Esophagus squamous epithelium (tissue), 5 donors: Measurements from ENCODE around the gene UBXN4. TPM values are rescaled to one million over a fixed set of nuclear protein-coding genes. Genes with fewer than 3 reads are reported as not detected.
"Not testable (repeated sequence)": the region's sequence is repeated elsewhere in the genome, so short reads cannot be mapped to it uniquely, and the experiment has no call there.

Experiments used
- DNase-seq: peaks from one replicate; lab custom pipeline; 2025; lab: John Stamatoyannopoulos, UW
- H3K27ac ChIP-seq, 4 donors: fragments of 200-600 bp; sonication (generic); one replicate each; pipeline ENCODE4 v1.5.1; 2016 to 2019; ENCODE audit warnings: mild to moderate bottlenecking in 1 of 4
- H3K27me3 ChIP-seq, 4 donors: fragments of 200-600 bp; sonication (generic); 1 replicate in 3 of 4; 2 replicates in 1 of 4; pipeline versions ENCODE4 v1.5.1 to v1.6.0; 2017 to 2021; ENCODE audit warnings: antibody characterized with exemption in 1 of 4
- H3K36me3 ChIP-seq, 3 donors: fragments of 200-600 bp; sonication (generic); one replicate each; pipeline ENCODE4 v1.5.1; 2016 to 2019
- H3K4me1 ChIP-seq, 3 donors: fragments of 200-600 bp; sonication (generic); one replicate each; pipeline ENCODE4 v1.5.1; 2017 to 2019
- H3K4me3 ChIP-seq, 4 donors: fragments of 200-600 bp; sonication (generic); 1 replicate in 3 of 4; 2 replicates in 1 of 4; pipeline ENCODE4 v1.5.1; 2016 to 2019; ENCODE audit warnings: mild to moderate bottlenecking in 2 of 4, moderate library complexity in 1 of 4
- H3K9me3 ChIP-seq, 3 donors: fragments of 200-600 bp; sonication (generic); one replicate each; pipeline ENCODE4 v1.5.1; 2016 to 2019
- CTCF ChIP-seq, 6 experiments: fragments of 450-650 bp in 4 of 6; fragments of 200-600 bp in 2 of 6; sonication (generic) in 2 of 6; IDR thresholded peaks; one replicate each; pipeline ENCODE4 v1.5.1; 2016 to 2019; ENCODE audit warnings: antibody characterized with exemption in 6 of 6, mild to moderate bottlenecking in 4 of 6, moderate library complexity in 4 of 6
- POLR2A ChIP-seq, 4 donors: fragments of 450-650 bp; IDR thresholded peaks; one replicate each; pipeline ENCODE4 v1.6.1; 2017; ENCODE audit warnings: antibody characterized with exemption in 4 of 4, mild to moderate bottlenecking in 4 of 4, moderate library complexity in 3 of 4
- WGBS, 2 donors: methylation state at CpG; one replicate each; pipeline ENCODE4 v1.1.5; 2018; 5-methylcytosine and 5-hydroxymethylcytosine counted together
- intact Hi-C: fragments of 100-400 bp; cut with DNase I; formaldehyde crosslinking; loops from one replicate; pipeline ENCODE4 v1.15.0; 2022
- total RNA-seq, 4 donors: library from RNA; depleted of rRNA; stranded (reverse); fragments of >200 nt; gene quantifications; one replicate each; pipeline ENCODE4 v1.1.0, GENCODE V29; 2016
- donor health status: DM: yes; HTN: yes; CAD: no.

The UBXN4 gene
- total RNA-seq, result 10 to 100 TPM; 40.2 to 66.9 (median 49.2) TPM

DNA sequence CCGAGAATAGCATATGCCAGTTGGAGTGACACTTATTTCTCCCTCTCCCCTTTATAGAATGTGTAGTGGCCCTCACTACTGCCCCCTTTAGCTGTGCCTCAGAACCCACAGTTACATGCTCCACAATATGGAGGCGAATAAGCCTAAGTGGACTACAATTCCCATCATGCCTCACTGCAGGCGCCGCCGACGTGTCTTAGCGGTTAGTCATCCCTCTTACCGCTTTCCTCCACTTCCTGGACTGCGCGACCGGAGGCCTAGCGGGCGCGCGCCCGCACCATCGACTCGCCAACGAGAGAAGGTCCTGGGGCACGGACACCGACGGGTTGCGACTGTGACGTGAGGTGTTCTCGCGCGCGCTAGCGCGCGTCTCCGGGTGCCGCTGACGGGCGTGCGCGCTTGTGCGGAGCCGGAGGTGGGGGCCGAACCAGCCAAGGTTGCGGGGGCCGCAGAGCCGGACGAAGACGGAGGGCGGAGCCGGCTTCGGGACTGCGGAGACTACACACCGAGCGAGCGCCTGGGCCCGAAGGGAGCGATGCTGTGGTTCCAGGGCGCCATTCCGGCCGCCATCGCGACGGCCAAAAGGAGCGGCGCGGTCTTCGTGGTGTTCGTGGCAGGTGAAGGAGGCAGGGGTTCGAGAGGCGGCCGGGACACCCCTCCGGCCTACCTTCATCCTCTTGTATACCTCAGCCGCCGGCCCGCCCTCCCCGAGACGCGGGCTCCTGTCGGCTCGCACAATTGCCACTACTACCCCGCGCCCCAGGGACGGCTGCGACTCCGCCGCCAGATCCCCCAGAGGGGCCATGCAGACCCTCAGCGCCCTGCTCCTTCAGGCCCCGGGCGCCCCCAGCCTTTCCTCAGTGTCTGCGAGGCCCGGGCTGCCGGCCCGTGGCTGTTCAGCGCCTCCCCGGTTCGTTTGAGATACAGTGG is at the start of gene UBXN4:
TSS of gene UBXN4 (plus strand) at position 461 of the 930 bp plus-strand sequence. CDS start at position 536, 75 bp downstream.
- TF ChIP-seq POLR2A (IDR thresholded peaks at IDR 0.05) (peak in 3 of 4 donors; percentile 46 to 95 (median 86)), CTCF (IDR thresholded peaks at IDR 0.05) (peak in 2 of 6 experiments; percentile 31 to 33)
- peaks cover 0 to 37% (median 25%) of the 10 kb centered on the region in 3 donors for H3K4me1 ChIP-seq
- WGBS, 2 donors, result 1% methylated on average over 33 to 45 of the region's 93 CpGs
- H3K4me3 ChIP-seq, result peak within 1 kb of the TSS; percentile 77 to 98 (median 96)
- H3K9me3 ChIP-seq, result no peaks in the 10 kb centered on the region
- intact Hi-C loops, result no loop called here
- no peaks in the 10 kb centered on the region for H3K27me3 ChIP-seq
- DNase-seq, result peak; percentile 85
- H3K36me3 ChIP-seq, result no peaks in the 10 kb centered on the region
- peak within 1 kb of the TSS; percentile 95 to 100 (median 100) for H3K27ac ChIP-seq

DNA sequence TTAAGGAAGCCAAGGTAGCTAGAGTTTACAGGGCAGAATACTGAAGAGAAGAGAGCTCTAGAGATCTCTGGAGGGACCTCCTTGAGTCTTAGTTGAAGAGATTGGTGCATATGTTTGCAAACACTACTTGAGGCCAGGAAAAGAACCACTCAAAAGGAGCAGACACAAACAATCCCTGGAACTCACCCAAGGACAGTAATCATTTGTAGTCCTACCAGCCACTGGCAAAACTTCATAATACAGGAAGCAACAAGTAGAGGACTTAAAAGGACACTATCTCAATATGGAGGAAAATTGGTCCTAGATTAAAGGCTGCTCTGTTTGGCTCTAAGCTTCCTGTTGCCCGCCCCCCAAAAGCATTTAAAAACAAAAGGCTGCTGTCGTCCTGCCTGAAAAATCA is 46.9 kb upstream of the UBXN4 start:
- no peaks in the 10 kb centered on the region for H3K4me1 ChIP-seq
- no peaks in the 10 kb centered on the region for H3K27me3 ChIP-seq
- no peaks in the 10 kb centered on the region for H3K36me3 ChIP-seq
- WGBS, 2 donors, result 59 to 69% methylated on average over 2 of the region's 2 CpGs
- DNase-seq, result no peak
- no peak overlapping the region for H3K4me3 ChIP-seq
- no peak for TF ChIP-seq CTCF (IDR thresholded peaks at IDR 0.05)
- TF ChIP-seq POLR2A (IDR thresholded peaks at IDR 0.05), result no peak
- no peak overlapping the region for H3K27ac ChIP-seq
- no peaks in the 10 kb centered on the region for H3K9me3 ChIP-seq
- intact Hi-C loops, result no loop called here

- no peaks in the 10 kb centered on the region for H3K36me3 ChIP-seq
- TF ChIP-seq POLR2A (IDR thresholded peaks at IDR 0.05) (no peak), CTCF (IDR thresholded peaks at IDR 0.05) (no peak)
Observed at GRCh38 chr2:135698838-135699237, 42.8 kb upstream of the UBXN4 start.

GRCh38 chr2:135701442-135701841 is 40.2 kb upstream of the UBXN4 start:
- WGBS, 2 donors, result 72 to 88% methylated on average over 2 of the region's 2 CpGs
- Histone ChIP-seq H3K36me3 (no peaks in the 10 kb centered on the region), H3K27ac (no peak overlapping the region), H3K4me1 (peaks cover 0 to 3% (median 0%) of the 10 kb centered on the region in 3 donors), H3K27me3 (no peaks in the 10 kb centered on the region), H3K9me3 (no peaks in the 10 kb centered on the region), H3K4me3 (no peak overlapping the region)
- TF ChIP-seq POLR2A (IDR thresholded peaks at IDR 0.05), result no peak
- no peak for TF ChIP-seq CTCF (IDR thresholded peaks at IDR 0.05)
- intact Hi-C loops, result no loop called here
- no peak for DNase-seq

More at GRCh38 chr2:135698838-135699237, 42.8 kb upstream of the UBXN4 start:
- WGBS, 2 donors, result 79 to 89% methylated on average over 2 of the region's 2 CpGs
- DNase-seq, result no peak
- Histone ChIP-seq H3K27ac (no peak overlapping the region), H3K4me1 (no peaks in the 10 kb centered on the region), H3K9me3 (no peaks in the 10 kb centered on the region), H3K27me3 (no peaks in the 10 kb centered on the region), H3K4me3 (no peak overlapping the region)
- intact Hi-C loops, result no loop called here

GRCh38 chr2:135703300-135703699 is 38.4 kb upstream of the UBXN4 start:
- no peaks in the 10 kb centered on the region for H3K27me3 ChIP-seq
- TF ChIP-seq POLR2A (IDR thresholded peaks at IDR 0.05) (no peak), CTCF (IDR thresholded peaks at IDR 0.05) (no peak)
- H3K27ac ChIP-seq, result no peak overlapping the region
- 41 to 46% methylated on average over 1 of the region's 1 CpG for WGBS, 2 donors
- DNase-seq, result no peak
- no peak overlapping the region for H3K4me3 ChIP-seq
- peaks cover 0 to 3% (median 0%) of the 10 kb centered on the region in 3 donors for H3K4me1 ChIP-seq
- intact Hi-C loops, result no loop called here
- no peaks in the 10 kb centered on the region for H3K9me3 ChIP-seq
- no peaks in the 10 kb centered on the region for H3K36me3 ChIP-seq

DNA sequence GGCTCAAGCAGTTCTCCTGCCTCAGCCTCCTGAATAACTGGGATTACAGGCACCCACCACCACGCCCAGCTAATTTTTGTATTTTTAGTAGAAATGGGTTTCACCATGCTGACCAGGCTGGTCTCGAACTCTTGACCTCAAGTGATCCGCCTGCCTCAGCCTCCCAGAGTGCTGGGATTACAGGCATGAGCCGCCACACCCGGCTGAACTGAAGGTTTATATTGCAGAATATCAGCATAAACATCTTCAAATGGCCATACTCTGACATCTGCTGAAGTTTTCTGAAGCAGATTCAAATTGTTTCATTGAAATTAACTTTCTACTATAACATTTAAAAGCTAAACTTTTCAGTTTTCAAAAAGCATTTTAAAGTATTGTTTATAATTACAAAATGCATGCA is 37.6 kb upstream of the UBXN4 start:
- H3K27ac ChIP-seq, intact Hi-C loops, H3K4me3 ChIP-seq, H3K36me3 ChIP-seq, H3K9me3 ChIP-seq, H3K27me3 ChIP-seq, H3K4me1 ChIP-seq, DNase-seq: not testable (repeated sequence)
- WGBS, 2 donors, result 91 to 100% methylated on average over 3 to 5 of the region's 5 CpGs
